AG10803 (cell line): ENCODE measurements around the gene ZNF317.
"Not testable (repeated sequence)": the region's sequence is repeated elsewhere in the genome, so short reads cannot be mapped to it uniquely, and the experiment has no call there.

Source experiments
- DNase-seq: peaks from one replicate; pipeline ENCODE4 v3.0.0; 2010; ENCODE audit warnings: low read depth
- H3K4me3 ChIP-seq: 2 replicates; pipeline ENCODE4 v1.5.1; 2011; ENCODE audit warnings: mild to moderate bottlenecking, low read length, control low read depth
- CTCF ChIP-seq: conservative IDR thresholded peaks from 2 replicates; pipeline ENCODE4 v1.5.1; 2011; ENCODE audit warnings: mild to moderate bottlenecking, low read length, control low read depth, inconsistent platforms

ZNF317 gene

DNA sequence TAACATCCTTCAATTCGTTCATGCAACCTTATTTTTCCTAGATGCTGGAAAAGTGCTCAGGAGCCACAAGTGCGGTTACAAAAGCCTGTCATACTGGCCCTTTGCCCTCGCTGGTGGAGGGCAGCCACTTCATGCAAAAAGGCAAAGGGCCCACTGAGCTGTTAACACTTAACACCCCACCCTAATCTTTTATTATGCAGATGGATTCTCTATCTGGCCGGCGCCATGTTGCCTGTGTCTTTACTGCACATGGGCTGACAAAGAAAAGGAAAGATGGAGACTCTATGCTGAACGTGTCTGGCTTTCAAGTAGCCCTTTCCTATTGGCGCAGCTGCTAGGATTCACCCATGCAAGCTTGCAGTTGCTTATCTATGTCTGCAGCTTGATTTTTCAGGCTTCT, 49.3 kb downstream of the ZNF317 start:
- TF ChIP-seq CTCF, result no peak
- no peak for DNase-seq

DNA sequence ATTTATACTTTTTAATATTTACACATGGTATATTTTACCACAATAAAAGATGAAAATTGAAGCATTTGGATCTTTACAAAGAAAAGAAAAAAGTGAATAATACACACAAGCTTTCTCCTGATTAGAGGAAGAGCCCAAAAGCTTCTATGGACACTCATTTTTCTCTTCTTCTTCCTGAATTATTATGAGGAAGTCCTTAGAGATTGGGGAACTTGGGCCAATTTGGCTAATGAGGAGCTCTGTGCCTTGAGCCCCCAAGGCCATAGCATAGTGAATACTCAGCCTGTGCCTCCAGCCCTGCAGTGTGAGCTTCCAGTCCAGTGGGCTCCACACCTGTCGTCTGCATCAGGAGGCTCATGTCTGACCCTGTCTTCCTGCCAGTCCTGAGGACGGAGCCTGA, 57.8 kb downstream of the ZNF317 start:
- not testable (repeated sequence) for DNase-seq, H3K4me3 ChIP-seq

More for the DNA sequence above, 49.3 kb downstream of the ZNF317 start:
- no peak overlapping the region for H3K4me3 ChIP-seq

GRCh38 chr19:9205501-9206113, 65.4 kb downstream of the ZNF317 start:
- DNase-seq, result peak; percentile 59
- peak overlapping the region; percentile 59 for H3K4me3 ChIP-seq
- peak; percentile 91 for TF ChIP-seq CTCF
